ENCODE results near the gene GRID1. TPM values are rescaled to one million over a fixed set of nuclear protein-coding genes. Genes with fewer than 3 reads are reported as not detected.

The GRID1 gene
- total and polyA plus RNA-seq, 10 of the 15 experiments (the other 5 are each of a cell fraction or from before 2014, with no cell fraction given), result 0.04 to 0.62 (median 0.08) TPM; not detected in 5

- SMC1A ChIA-PET (ENCODE audit: uncharacterized antibody, unreplicated experiment), result interaction anchor here (0.6 kb wide), 1 partner anchor 1330 kb away, joined by 3 read pairs; no protein-coding TSS in a partner anchor
- CTCF ChIA-PET, result no interaction called here
- RAD21 ChIA-PET (ENCODE audit: unreplicated experiment), result no interaction called here
- FAIRE-seq, result no peak
- Histone ChIP-seq H3K27me3 (replicated peaks in 1 of 2; ENCODE audit: control insufficient read depth in 2 of 2, insufficient read depth in 2 of 2, low read length in 1 of 2) (peaks cover 0 to 5% of the 10 kb centered on the region in 2 experiments; a peak in 2 of 4 replicates), H4K20me1 (ENCODE audit: control insufficient read depth, insufficient read depth) (no peaks in the 10 kb centered on the region), H3K79me2 (ENCODE audit: control insufficient read depth, insufficient read depth, low read length) (no peaks in the 10 kb centered on the region), H3K4me1 (ENCODE audit: control insufficient read depth, insufficient read depth, low read length) (no peaks in the 10 kb centered on the region), H3K4me3 (no peak overlapping the region), H3K36me3 (ENCODE audit: control insufficient read depth in 2 of 2, insufficient read depth in 2 of 2, low read length in 1 of 2) (no peaks in the 10 kb centered on the region), H3K27ac (ENCODE audit: control insufficient read depth, insufficient read depth) (no peak overlapping the region), H3K9me3 (replicated peaks; ENCODE audit: control insufficient read depth, insufficient read depth, low read length) (no peaks in the 10 kb centered on the region), H3K9ac (ENCODE audit: control insufficient read depth, insufficient read depth, low read length) (no peak overlapping the region), H3K4me2 (ENCODE audit: control insufficient read depth, insufficient read depth) (no peak overlapping the region), H2AFZ (ENCODE audit: control insufficient read depth, low read depth, low read length) (no peak overlapping the region)
- no peak for DNase-seq (ENCODE audit: low read depth, low spot score)
- in situ Hi-C loops (cut with MboI) (no loop called here), intact Hi-C loops (cut with micrococcal nuclease; ENCODE audit: unreplicated experiment) (no loop called here)
- no TSS peak for BruUV-seq (replicated peaks)
- TF ChIP-seq SP1 (IDR thresholded peaks at IDR 0.05; ENCODE audit: low read depth, low read length) (no peak), E4F1 (IDR thresholded peaks at IDR 0.05; ENCODE audit: borderline replicate concordance, partially characterized antibody) (no peak)
- 20% methylated on average over 7 of the region's 7 CpGs for WGBS (ENCODE audit: insufficient coverage, insufficient replicate concordance, low lambda C conversion rate, missing lambda C conversion rate)
- POLR2A ChIA-PET, result no interaction called here
- ATAC-seq, result no peak
Measured at GRCh38 chr10:86149257-86149656, 217.3 kb downstream of the GRID1 start.

GRCh38 chr10:86148117-86148516 lies 218.5 kb downstream of the GRID1 start:
- H3K9me3 ChIP-seq (replicated peaks; ENCODE audit: control insufficient read depth, insufficient read depth, low read length), result no peaks in the 10 kb centered on the region
- ChIA-PET SMC1A (ENCODE audit: uncharacterized antibody, unreplicated experiment) (no interaction called here), RAD21 (ENCODE audit: unreplicated experiment) (no interaction called here), POLR2A (no interaction called here), CTCF (no interaction called here)
- no peak for DNase-seq (ENCODE audit: low read depth, low spot score)
- no peak overlapping the region for H2AFZ ChIP-seq (ENCODE audit: control insufficient read depth, low read depth, low read length)
- no peak for ATAC-seq
- 0% methylated on average over 2 of the region's 2 CpGs for WGBS (ENCODE audit: insufficient coverage, insufficient replicate concordance, low lambda C conversion rate, missing lambda C conversion rate)
- H3K4me1 ChIP-seq (ENCODE audit: control insufficient read depth, insufficient read depth, low read length), result no peaks in the 10 kb centered on the region
- H3K27me3 ChIP-seq (replicated peaks in 1 of 2; ENCODE audit: control insufficient read depth in 2 of 2, insufficient read depth in 2 of 2, low read length in 1 of 2), result peaks cover 0 to 5% of the 10 kb centered on the region in 2 experiments; a peak in 2 of 4 replicates
- H3K36me3 ChIP-seq (ENCODE audit: control insufficient read depth in 2 of 2, insufficient read depth in 2 of 2, low read length in 1 of 2), result no peaks in the 10 kb centered on the region
- H3K4me2 ChIP-seq (ENCODE audit: control insufficient read depth, insufficient read depth), result no peak overlapping the region
- no peaks in the 10 kb centered on the region for H3K79me2 ChIP-seq (ENCODE audit: control insufficient read depth, insufficient read depth, low read length)
- H3K4me3 ChIP-seq, result no peak overlapping the region
- FAIRE-seq, result no peak
- BruUV-seq (replicated peaks), result no TSS peak
- no peaks in the 10 kb centered on the region for H4K20me1 ChIP-seq (ENCODE audit: control insufficient read depth, insufficient read depth)
- H3K27ac ChIP-seq (ENCODE audit: control insufficient read depth, insufficient read depth), result no peak overlapping the region
- H3K9ac ChIP-seq (ENCODE audit: control insufficient read depth, insufficient read depth, low read length), result no peak overlapping the region
- intact Hi-C loops (cut with micrococcal nuclease; ENCODE audit: unreplicated experiment) (no loop called here), in situ Hi-C loops (cut with MboI) (no loop called here)
- TF ChIP-seq ATF2 (IDR thresholded peaks at IDR 0.05; ENCODE audit: low read length) (no peak), BRCA1 (IDR thresholded peaks at IDR 0.05; ENCODE audit: low read depth, low read length) (no peak), ZBTB40 (IDR thresholded peaks at IDR 0.05; ENCODE audit: borderline replicate concordance) (no peak), CEBPB (IDR thresholded peaks at IDR 0.05; ENCODE audit: borderline replicate concordance in 1 of 2, low read depth in 2 of 2, low read length in 2 of 2) (no peak), NKRF (conservative IDR thresholded peaks at IDR 0.05) (no peak)
